Astrocyte (in vitro differentiated cells and primary cell): ENCODE measurements around the gene LRMDA.

Experiments
- EZH2 ChIP-seq: IDR thresholded peaks from 2 replicates; pipeline ENCODE4 v1.6.1; 2012; ENCODE audit warnings: mild to moderate bottlenecking, low read length, inconsistent platforms; ENCODE audit not compliant: insufficient read depth
- TF ChIP-seq, protein P1 (sequence below): IDR thresholded peaks from 2 replicates; pipeline ENCODE4 v1.5.1; 2011; ENCODE audit warnings: low read depth, mild to moderate bottlenecking, inconsistent platforms, low read length, moderate library complexity; ENCODE audit not compliant: insufficient read depth

DNA sequence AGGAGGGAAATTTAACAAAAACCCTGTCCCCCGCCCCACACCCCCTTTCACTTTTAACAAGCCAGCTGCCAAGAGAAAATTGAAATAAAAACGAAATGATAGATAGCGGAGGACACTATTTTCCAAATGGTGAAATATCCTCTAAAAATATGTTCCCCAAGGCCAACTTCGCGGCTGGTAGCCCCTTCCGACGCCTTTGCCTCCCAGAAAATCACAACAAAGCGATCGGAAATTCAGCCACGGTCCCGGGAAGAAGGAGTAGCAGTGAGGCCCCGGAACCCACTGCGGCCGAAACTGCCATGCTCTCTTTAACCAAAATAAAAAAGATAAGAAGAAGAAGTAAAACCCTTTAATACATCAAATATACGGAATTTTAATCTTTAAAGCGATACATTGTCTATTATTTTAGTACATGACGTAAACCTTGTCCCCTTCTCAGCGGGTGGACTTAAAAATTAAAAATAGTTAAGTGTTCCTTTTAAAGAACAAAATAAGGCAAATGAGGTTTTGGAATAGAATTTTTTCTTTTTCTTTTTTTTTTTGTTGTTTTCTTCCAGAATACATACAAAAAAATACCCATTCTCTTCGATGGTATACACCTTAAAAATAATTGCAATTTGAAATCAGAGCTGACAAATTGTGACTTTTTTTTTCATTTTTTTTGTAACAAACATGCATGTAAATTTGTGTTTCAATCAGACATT, 33.8 kb upstream of the LRMDA start:
- TF ChIP-seq, protein P1, sequence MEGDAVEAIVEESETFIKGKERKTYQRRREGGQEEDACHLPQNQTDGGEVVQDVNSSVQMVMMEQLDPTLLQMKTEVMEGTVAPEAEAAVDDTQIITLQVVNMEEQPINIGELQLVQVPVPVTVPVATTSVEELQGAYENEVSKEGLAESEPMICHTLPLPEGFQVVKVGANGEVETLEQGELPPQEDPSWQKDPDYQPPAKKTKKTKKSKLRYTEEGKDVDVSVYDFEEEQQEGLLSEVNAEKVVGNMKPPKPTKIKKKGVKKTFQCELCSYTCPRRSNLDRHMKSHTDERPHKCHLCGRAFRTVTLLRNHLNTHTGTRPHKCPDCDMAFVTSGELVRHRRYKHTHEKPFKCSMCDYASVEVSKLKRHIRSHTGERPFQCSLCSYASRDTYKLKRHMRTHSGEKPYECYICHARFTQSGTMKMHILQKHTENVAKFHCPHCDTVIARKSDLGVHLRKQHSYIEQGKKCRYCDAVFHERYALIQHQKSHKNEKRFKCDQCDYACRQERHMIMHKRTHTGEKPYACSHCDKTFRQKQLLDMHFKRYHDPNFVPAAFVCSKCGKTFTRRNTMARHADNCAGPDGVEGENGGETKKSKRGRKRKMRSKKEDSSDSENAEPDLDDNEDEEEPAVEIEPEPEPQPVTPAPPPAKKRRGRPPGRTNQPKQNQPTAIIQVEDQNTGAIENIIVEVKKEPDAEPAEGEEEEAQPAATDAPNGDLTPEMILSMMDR, result no peak
- no peak for TF ChIP-seq EZH2
